Effector memory CD4-positive, alpha-beta T cell (primary cell): ENCODE data around the gene DLG3.
"Not testable (repeated sequence)": the region's sequence is repeated elsewhere in the genome, so short reads cannot be mapped to it uniquely, and the experiment has no call there.

Experiments
- DNase-seq, 3 donors: peaks; one replicate each; pipeline ENCODE4 v3.0.0-alpha.2; 2020
- H3K27ac ChIP-seq: 2 replicates; pipeline ENCODE4 v1.7.0; 2013; ENCODE audit warnings: mild to moderate bottlenecking, low read length, moderate library complexity; ENCODE audit not compliant: insufficient read depth, poor library complexity, severe bottlenecking
- H3K27me3 ChIP-seq: replicated peaks from 2 replicates; pipeline ENCODE4 v1.7.0; 2013; ENCODE audit warnings: mild to moderate bottlenecking, low read length; ENCODE audit not compliant: insufficient read depth, control insufficient read depth, poor library complexity, severe bottlenecking
- H3K36me3 ChIP-seq: 2 replicates; pipeline ENCODE4 v1.7.0; 2013; ENCODE audit warnings: mild to moderate bottlenecking, low read length, moderate library complexity; ENCODE audit not compliant: control insufficient read depth, insufficient read depth
- H3K4me1 ChIP-seq: 2 replicates; pipeline ENCODE4 v1.7.0; 2013; ENCODE audit warnings: low read length, mild to moderate bottlenecking; ENCODE audit not compliant: control insufficient read depth, insufficient read depth, poor library complexity, severe bottlenecking
- H3K4me3 ChIP-seq: 2 replicates; pipeline ENCODE4 v1.7.0; 2013; ENCODE audit warnings: low read length, low read depth, mild to moderate bottlenecking; ENCODE audit not compliant: insufficient read depth, poor library complexity, severe bottlenecking
- H3K9me3 ChIP-seq: 2 replicates; pipeline ENCODE4 v1.7.0; 2013; ENCODE audit warnings: mild to moderate bottlenecking, low read length, moderate library complexity; ENCODE audit not compliant: control insufficient read depth

DLG3 gene

GRCh38 chrX:70509078-70509477 lies 64.4 kb downstream of the DLG3 start:
- DNase-seq = no peak
- Histone ChIP-seq H3K9me3 (no peaks in the 10 kb centered on the region), H3K4me3 (no peak overlapping the region)

GRCh38 chrX:70515270-70515669 lies 70.6 kb downstream of the DLG3 start:
- not testable (repeated sequence) for H3K9me3 ChIP-seq, H3K27me3 ChIP-seq, H3K4me1 ChIP-seq, H3K4me3 ChIP-seq, H3K27ac ChIP-seq, DNase-seq, H3K36me3 ChIP-seq

More at GRCh38 chrX:70509078-70509477, 64.4 kb downstream of the DLG3 start:
- no peaks in the 10 kb centered on the region for H3K27me3 ChIP-seq
- no peaks in the 10 kb centered on the region for H3K36me3 ChIP-seq
- no peaks in the 10 kb centered on the region for H3K4me1 ChIP-seq
- no peak overlapping the region for H3K27ac ChIP-seq

GRCh38 chrX:70515692-70516091 lies 71.1 kb downstream of the DLG3 start:
- not testable (repeated sequence) for H3K36me3 ChIP-seq, DNase-seq, H3K27me3 ChIP-seq, H3K4me1 ChIP-seq, H3K9me3 ChIP-seq, H3K4me3 ChIP-seq, H3K27ac ChIP-seq

GRCh38 chrX:70525733-70526132 lies 81.1 kb downstream of the DLG3 start:
- Histone ChIP-seq H3K27ac (no peak overlapping the region), H3K4me3 (no peak overlapping the region), H3K9me3 (no peaks in the 10 kb centered on the region), H3K4me1 (no peaks in the 10 kb centered on the region), H3K36me3 (no peaks in the 10 kb centered on the region), H3K27me3 (no peaks in the 10 kb centered on the region)
- no peak for DNase-seq

GRCh38 chrX:70527053-70527452 lies 82.4 kb downstream of the DLG3 start:
- no peak for DNase-seq
- Histone ChIP-seq H3K27ac (no peak overlapping the region), H3K36me3 (no peaks in the 10 kb centered on the region), H3K9me3 (no peaks in the 10 kb centered on the region), H3K27me3 (no peaks in the 10 kb centered on the region), H3K4me3 (no peak overlapping the region), H3K4me1 (no peaks in the 10 kb centered on the region)

GRCh38 chrX:70527610-70528345 lies 83.1 kb downstream of the DLG3 start:
- DNase-seq = no peak
- Histone ChIP-seq H3K27ac (no peak overlapping the region), H3K4me3 (no peak overlapping the region), H3K9me3 (no peaks in the 10 kb centered on the region), H3K36me3 (no peaks in the 10 kb centered on the region), H3K27me3 (no peaks in the 10 kb centered on the region), H3K4me1 (no peaks in the 10 kb centered on the region)

- Histone ChIP-seq H3K27ac (no peak overlapping the region), H3K4me3 (no peak overlapping the region), H3K9me3 (no peaks in the 10 kb centered on the region), H3K4me1 (no peaks in the 10 kb centered on the region), H3K27me3 (no peaks in the 10 kb centered on the region), H3K36me3 (no peaks in the 10 kb centered on the region)
- no peak for DNase-seq
Observed at GRCh38 chrX:70535198-70535597, 90.6 kb downstream of the DLG3 start.

- Histone ChIP-seq H3K4me1 (no peaks in the 10 kb centered on the region), H3K9me3 (no peaks in the 10 kb centered on the region)
- DNase-seq = no peak
Observed at GRCh38 chrX:70549429-70549828, 104.8 kb downstream of the DLG3 start.

GRCh38 chrX:70552130-70552704 lies 107.6 kb downstream of the DLG3 start:
- Histone ChIP-seq H3K36me3 (no peaks in the 10 kb centered on the region), H3K9me3 (no peaks in the 10 kb centered on the region), H3K27ac (no peak overlapping the region), H3K4me3 (no peak overlapping the region), H3K27me3 (no peaks in the 10 kb centered on the region), H3K4me1 (no peaks in the 10 kb centered on the region)
- DNase-seq = no peak

More at GRCh38 chrX:70549429-70549828, 104.8 kb downstream of the DLG3 start:
- Histone ChIP-seq H3K4me3 (no peak overlapping the region), H3K27ac (no peak overlapping the region), H3K27me3 (no peaks in the 10 kb centered on the region), H3K36me3 (no peaks in the 10 kb centered on the region)

GRCh38 chrX:70553516-70553915 lies 108.9 kb downstream of the DLG3 start:
- no peaks in the 10 kb centered on the region for H3K9me3 ChIP-seq
- H3K4me1 ChIP-seq = no peaks in the 10 kb centered on the region
- no peak for DNase-seq
- H3K36me3 ChIP-seq = no peaks in the 10 kb centered on the region
- no peak overlapping the region for H3K27ac ChIP-seq
- no peaks in the 10 kb centered on the region for H3K27me3 ChIP-seq
- no peak overlapping the region for H3K4me3 ChIP-seq
